Measurements from ENCODE around the gene CLDN17.

The CLDN17 gene

DNA sequence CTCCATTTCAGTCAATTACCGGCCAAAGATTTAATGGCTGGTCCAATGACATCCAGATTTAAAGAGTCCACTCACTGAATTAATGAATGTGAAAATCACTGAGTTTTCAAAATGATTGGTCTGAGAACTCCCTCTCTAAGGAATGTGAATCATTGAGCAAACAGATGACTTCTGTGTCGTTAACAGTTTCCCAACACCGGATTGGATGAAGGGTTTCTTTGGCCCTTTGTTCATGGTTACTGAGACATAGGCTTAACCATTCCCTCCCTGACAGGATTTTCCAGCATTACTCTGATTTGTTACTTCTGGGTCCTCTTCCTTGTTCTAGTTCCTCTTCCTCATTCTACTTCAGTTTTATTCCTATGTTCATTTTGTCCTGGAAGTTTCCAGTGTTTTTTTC, 1.5 kb upstream of the CLDN17 start:
- no peak overlapping the region for H3K4me3 ChIP-seq (ENCODE audit: low read depth, low read length)
- DNase-seq (ENCODE audit: low read depth): no peak
- TF ChIP-seq, protein P1, sequence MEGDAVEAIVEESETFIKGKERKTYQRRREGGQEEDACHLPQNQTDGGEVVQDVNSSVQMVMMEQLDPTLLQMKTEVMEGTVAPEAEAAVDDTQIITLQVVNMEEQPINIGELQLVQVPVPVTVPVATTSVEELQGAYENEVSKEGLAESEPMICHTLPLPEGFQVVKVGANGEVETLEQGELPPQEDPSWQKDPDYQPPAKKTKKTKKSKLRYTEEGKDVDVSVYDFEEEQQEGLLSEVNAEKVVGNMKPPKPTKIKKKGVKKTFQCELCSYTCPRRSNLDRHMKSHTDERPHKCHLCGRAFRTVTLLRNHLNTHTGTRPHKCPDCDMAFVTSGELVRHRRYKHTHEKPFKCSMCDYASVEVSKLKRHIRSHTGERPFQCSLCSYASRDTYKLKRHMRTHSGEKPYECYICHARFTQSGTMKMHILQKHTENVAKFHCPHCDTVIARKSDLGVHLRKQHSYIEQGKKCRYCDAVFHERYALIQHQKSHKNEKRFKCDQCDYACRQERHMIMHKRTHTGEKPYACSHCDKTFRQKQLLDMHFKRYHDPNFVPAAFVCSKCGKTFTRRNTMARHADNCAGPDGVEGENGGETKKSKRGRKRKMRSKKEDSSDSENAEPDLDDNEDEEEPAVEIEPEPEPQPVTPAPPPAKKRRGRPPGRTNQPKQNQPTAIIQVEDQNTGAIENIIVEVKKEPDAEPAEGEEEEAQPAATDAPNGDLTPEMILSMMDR (IDR thresholded peaks at IDR 0.05; ENCODE audit: low read depth, low read length, missing control alignments): no peak
- in situ Hi-C loops (cut with HindIII; ENCODE audit: low sequenced_read_pairs): no loop called here

DNA sequence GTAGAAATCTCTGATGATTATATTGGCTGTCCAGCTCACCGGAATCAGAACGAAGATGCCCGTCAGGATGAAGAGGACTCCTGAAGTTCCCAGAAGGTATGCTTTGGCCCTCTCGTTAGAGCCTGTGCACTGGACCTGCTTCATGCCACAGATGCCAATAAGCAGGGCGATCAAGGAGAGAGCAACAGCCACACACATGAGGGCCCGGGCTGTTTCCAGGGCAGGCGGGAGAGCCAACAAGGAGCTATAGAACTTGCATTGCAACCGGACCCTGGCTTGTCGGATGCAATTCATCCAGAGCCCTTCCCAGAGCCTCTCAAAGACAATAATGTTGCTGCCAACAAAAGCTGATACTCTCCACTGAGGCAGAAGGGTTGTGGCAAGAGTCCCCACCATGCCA, 434 bp downstream of the CLDN17 start:
- in situ Hi-C loops (cut with HindIII; ENCODE audit: low sequenced_read_pairs): no loop called here
- no peak for DNase-seq (ENCODE audit: low read depth)
- no peak overlapping the region for H3K4me3 ChIP-seq (ENCODE audit: low read depth, low read length)
- TF ChIP-seq, protein P1 (IDR thresholded peaks at IDR 0.05; ENCODE audit: low read depth, low read length, missing control alignments): no peak

GRCh38 chr21:30164796-30165195, 1.8 kb downstream of the CLDN17 start:
- TF ChIP-seq, protein P1 (IDR thresholded peaks at IDR 0.05; ENCODE audit: low read depth, low read length, missing control alignments): no peak
- in situ Hi-C loops (cut with HindIII; ENCODE audit: low sequenced_read_pairs): no loop called here
- H3K4me3 ChIP-seq (ENCODE audit: low read depth, low read length): no peak overlapping the region
- DNase-seq (ENCODE audit: low read depth): no peak

GRCh38 chr21:30153697-30154340, 12.8 kb downstream of the CLDN17 start:
- no peak for DNase-seq (ENCODE audit: low read depth)
- in situ Hi-C loops (cut with HindIII; ENCODE audit: low sequenced_read_pairs): no loop called here
- TF ChIP-seq, protein P1 (IDR thresholded peaks at IDR 0.05; ENCODE audit: low read depth, low read length, missing control alignments): no peak
- no peak overlapping the region for H3K4me3 ChIP-seq (ENCODE audit: low read depth, low read length)

GRCh38 chr21:30152792-30153191, 13.8 kb downstream of the CLDN17 start:
- no peak overlapping the region for H3K4me3 ChIP-seq (ENCODE audit: low read depth, low read length)
- in situ Hi-C loops (cut with HindIII; ENCODE audit: low sequenced_read_pairs): no loop called here
- TF ChIP-seq, protein P1 (IDR thresholded peaks at IDR 0.05; ENCODE audit: low read depth, low read length, missing control alignments): no peak
- no peak for DNase-seq (ENCODE audit: low read depth)

DNA sequence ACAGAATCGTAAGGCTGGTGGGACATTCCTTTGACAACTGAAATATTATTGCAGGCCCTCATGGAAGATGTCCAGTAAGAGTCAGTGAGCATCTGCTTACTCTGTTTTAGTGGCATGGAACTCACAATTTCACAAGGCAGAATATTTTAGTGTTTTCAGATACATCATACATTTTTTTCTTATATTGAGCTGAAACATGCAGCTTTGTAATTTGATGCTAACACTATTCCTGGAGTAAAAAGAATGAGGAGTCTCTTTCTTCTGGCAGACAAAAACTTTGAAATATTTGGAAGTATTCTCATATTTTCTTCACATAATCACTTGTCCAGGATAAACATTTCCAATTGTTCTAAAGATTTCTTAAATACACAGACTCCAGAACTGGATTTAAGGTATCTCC, 17.7 kb downstream of the CLDN17 start:
- no peak overlapping the region for H3K4me3 ChIP-seq (ENCODE audit: low read depth, low read length)
- DNase-seq (ENCODE audit: low read depth): no peak
- TF ChIP-seq, protein P1 (IDR thresholded peaks at IDR 0.05; ENCODE audit: low read depth, low read length, missing control alignments): no peak
- in situ Hi-C loops (cut with HindIII; ENCODE audit: low sequenced_read_pairs): no loop called here

Data from astrocyte of the cerebellum (primary cell).